IPS DF 19.7 (cell line): ENCODE data around the gene TEF.

Experiments used
- DNase-seq: peaks from one replicate; pipeline ENCODE4 v3.0.0-alpha.2; 2013; ENCODE audit warnings: low read depth, low spot score

TEF gene

DNA sequence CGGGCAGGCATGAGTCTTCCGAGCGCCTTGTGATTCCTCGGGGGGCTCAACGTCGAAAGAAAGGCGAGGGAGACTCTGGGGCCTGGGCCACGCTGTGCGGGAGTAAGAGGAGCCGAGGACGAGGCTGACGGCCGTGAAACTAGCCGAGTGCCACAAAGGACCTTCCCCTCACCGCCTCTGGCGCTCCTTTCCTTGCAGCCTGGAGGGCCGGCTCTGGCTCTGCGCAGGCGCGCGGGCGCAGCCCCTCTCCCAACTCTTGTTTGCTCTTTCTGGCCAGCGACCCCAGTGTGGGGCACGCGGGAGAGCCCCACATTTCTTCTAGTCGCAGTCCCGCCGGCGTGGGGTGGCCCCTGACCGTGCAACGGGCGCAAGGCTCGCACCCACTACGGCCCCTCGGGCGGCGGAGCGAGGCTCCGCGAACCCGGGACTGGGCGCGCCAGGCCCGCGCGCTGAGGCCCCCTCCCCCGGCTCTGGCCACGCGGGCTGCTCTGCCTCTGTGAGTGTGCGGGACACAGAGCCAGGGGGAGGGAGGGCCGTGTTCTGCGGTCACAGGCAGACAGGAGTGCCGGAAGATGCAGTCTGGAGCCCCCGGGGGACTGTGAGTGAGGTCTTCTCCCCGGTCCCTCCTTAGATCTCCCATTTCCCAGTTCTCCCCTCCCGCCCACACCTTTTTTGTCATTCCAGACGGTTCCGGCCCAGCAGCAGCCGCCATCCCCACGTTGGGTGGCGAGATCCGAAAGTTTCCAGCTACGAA, 65.9 kb downstream of the TEF start:
- no peak for DNase-seq

DNA sequence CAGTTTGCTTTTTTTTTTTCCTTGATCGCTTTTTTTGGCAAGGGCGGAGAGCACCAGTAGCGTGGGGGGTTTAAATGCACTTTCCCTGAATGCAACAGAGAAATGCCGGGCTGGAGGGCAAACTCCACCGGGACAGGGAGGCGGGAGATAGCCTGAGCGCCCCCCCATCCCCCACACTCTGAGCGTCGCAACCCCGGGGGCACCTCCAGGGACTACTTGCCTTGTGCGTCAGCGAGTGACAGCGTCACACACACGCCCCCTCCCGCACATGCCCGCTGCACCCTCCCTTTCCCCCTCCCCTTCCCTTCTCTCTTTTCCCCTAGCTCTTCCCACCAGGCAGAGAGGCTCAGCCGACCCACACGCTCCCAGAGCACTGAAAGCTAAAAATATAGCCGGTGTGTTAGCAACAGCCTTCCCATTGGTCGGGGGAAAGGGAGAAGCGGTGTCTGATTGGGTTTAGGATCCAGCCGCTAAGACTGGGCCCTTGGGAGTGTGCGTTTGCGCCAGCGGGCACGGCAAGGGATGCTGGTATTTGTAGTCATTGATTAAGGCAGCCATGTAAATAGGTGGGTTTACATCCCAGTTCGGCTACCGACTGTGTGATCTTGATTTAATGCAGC, 66.6 kb downstream of the TEF start:
- peak; percentile 99 for DNase-seq
